ENCODE results near the gene ZBTB16. TPM values are rescaled to one million over a fixed set of nuclear protein-coding genes. Genes with fewer than 3 reads are reported as not detected.
A peak's percentile ranks its signal among the peaks of the same experiment; 100 is the strongest.

Gene ZBTB16
- total and polyA plus RNA-seq, 2 donors: 10.3 to 95.2 TPM

DNA sequence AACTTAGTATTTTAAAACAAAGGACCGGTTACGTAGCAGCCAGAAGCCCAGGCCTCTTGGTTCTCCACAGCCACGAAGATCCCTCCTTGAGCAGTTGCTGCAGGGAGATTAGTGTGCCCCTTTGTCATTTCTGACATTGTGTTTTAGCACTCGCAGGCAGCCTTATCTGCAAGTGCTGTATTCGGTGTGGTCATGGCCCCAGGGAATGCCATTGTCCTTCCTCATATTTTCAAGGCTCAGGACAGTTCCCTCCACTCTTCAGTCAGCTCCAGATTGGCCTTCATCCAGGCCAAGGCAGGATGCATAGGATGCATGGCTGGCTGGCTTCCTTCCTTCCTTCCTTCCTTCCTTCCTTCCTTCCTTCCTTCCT lies 88.5 kb downstream of the ZBTB16 start:
- no peak overlapping the region for H3K4me3 ChIP-seq (ENCODE audit: low read depth, low read length)

GRCh38 chr11:114149689-114150407 lies 90.3 kb downstream of the ZBTB16 start:
- 90% methylated on average over 3 of the region's 3 CpGs for WGBS
- Histone ChIP-seq H3K4me3 (ENCODE audit: low read depth, low read length) (no peak overlapping the region), H3K36me3 (ENCODE audit: insufficient read depth) (no peaks in the 10 kb centered on the region), H3K27ac (ENCODE audit: low read depth) (no peak overlapping the region), H3K4me1 (ENCODE audit: insufficient read depth) (peaks cover 1% of the 10 kb centered on the region)
- DNase-seq (ENCODE audit: extremely low spot score): no peak

More for the DNA sequence above, 88.5 kb downstream of the ZBTB16 start:
- Histone ChIP-seq H3K27ac (ENCODE audit: low read depth) (peak overlapping the region; percentile 73), H3K4me1 (ENCODE audit: insufficient read depth) (peaks cover 1% of the 10 kb centered on the region), H3K36me3 (ENCODE audit: insufficient read depth) (no peaks in the 10 kb centered on the region)
- no peak for DNase-seq (ENCODE audit: extremely low spot score)
- 16% methylated on average over 5 of the region's 5 CpGs for WGBS

DNA sequence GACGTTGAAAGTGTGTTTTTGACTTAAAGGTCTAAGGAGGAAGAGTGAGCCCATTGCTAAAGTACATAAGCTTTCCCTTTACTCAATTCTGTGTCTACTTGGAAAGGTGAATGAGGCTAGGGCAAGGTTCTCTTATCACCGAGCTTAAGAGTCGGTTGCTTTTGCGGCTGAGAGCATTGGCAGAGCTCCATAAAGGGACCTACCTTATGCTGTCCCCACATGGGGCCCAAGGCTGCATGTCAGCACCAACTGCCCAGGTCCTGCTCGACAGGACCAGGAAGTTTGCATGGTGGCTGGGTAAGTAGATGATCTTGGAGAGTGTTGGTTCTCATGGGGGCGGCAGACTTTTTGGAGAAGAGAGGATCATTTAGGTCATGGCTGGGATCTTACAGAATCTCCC lies 91.2 kb downstream of the ZBTB16 start:
- H3K27ac ChIP-seq (ENCODE audit: low read depth): no peak overlapping the region

DNA sequence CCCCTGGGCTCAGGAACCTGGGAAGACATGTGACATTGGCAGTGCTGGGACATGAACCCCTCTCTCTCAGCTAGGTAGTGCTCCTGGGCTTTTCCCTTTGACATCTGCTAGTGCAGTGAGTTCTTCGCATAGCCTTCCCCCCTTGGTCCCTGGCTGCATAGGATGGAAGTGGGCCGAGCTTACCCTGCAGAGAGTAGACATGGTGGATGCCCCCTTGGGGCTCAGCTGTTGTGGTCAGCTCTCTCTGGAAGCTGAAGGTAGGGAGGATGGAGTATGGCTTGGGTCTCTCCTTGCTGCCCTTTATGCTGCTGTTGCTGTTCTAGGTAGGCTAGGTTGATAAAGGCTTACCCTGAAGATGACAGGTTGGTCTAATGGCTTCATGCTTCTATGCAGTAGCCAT lies 92.1 kb downstream of the ZBTB16 start:
- Histone ChIP-seq H3K27ac (ENCODE audit: low read depth) (peak overlapping the region; percentile 53), H3K36me3 (ENCODE audit: insufficient read depth) (no peaks in the 10 kb centered on the region), H3K4me3 (ENCODE audit: low read depth, low read length) (no peak overlapping the region), H3K4me1 (ENCODE audit: insufficient read depth) (peaks cover 6% of the 10 kb centered on the region)
- DNase-seq (ENCODE audit: extremely low spot score): no peak
- 100% methylated on average over 2 of the region's 2 CpGs for WGBS

More for the DNA sequence above, 91.2 kb downstream of the ZBTB16 start:
- Histone ChIP-seq H3K4me3 (ENCODE audit: low read depth, low read length) (no peak overlapping the region), H3K4me1 (ENCODE audit: insufficient read depth) (peaks cover 6% of the 10 kb centered on the region), H3K36me3 (ENCODE audit: insufficient read depth) (no peaks in the 10 kb centered on the region)
- no peak for DNase-seq (ENCODE audit: extremely low spot score)
- WGBS: 76% methylated on average over 6 of the region's 6 CpGs

GRCh38 chr11:114152162-114152561 lies 92.7 kb downstream of the ZBTB16 start:
- H3K4me3 ChIP-seq (ENCODE audit: low read depth, low read length): no peak overlapping the region
- peaks cover 6% of the 10 kb centered on the region for H3K4me1 ChIP-seq (ENCODE audit: insufficient read depth)
- H3K27ac ChIP-seq (ENCODE audit: low read depth): peak overlapping the region; percentile 53
- WGBS: 85% methylated on average over 3 of the region's 3 CpGs
- no peaks in the 10 kb centered on the region for H3K36me3 ChIP-seq (ENCODE audit: insufficient read depth)
- no peak for DNase-seq (ENCODE audit: extremely low spot score)

- Histone ChIP-seq H3K4me1 (ENCODE audit: insufficient read depth) (peaks cover 6% of the 10 kb centered on the region), H3K4me3 (ENCODE audit: low read depth, low read length) (no peak overlapping the region), H3K27ac (ENCODE audit: low read depth) (peak overlapping the region; percentile 28), H3K36me3 (ENCODE audit: insufficient read depth) (no peaks in the 10 kb centered on the region)
- WGBS: 88% methylated on average over 2 of the region's 2 CpGs
- DNase-seq (ENCODE audit: extremely low spot score): no peak
Observed at GRCh38 chr11:114152785-114153184, 93.3 kb downstream of the ZBTB16 start.

- DNase-seq (ENCODE audit: extremely low spot score): no peak
- peak overlapping the region; percentile 63 for H3K27ac ChIP-seq (ENCODE audit: low read depth)
- H3K4me3 ChIP-seq (ENCODE audit: low read depth, low read length): no peak overlapping the region
- peaks cover 6% of the 10 kb centered on the region for H3K4me1 ChIP-seq (ENCODE audit: insufficient read depth)
- 93% methylated on average over 4 of the region's 4 CpGs for WGBS
- H3K36me3 ChIP-seq (ENCODE audit: insufficient read depth): no peaks in the 10 kb centered on the region
Observed at GRCh38 chr11:114153224-114153623, 93.7 kb downstream of the ZBTB16 start.

DNA sequence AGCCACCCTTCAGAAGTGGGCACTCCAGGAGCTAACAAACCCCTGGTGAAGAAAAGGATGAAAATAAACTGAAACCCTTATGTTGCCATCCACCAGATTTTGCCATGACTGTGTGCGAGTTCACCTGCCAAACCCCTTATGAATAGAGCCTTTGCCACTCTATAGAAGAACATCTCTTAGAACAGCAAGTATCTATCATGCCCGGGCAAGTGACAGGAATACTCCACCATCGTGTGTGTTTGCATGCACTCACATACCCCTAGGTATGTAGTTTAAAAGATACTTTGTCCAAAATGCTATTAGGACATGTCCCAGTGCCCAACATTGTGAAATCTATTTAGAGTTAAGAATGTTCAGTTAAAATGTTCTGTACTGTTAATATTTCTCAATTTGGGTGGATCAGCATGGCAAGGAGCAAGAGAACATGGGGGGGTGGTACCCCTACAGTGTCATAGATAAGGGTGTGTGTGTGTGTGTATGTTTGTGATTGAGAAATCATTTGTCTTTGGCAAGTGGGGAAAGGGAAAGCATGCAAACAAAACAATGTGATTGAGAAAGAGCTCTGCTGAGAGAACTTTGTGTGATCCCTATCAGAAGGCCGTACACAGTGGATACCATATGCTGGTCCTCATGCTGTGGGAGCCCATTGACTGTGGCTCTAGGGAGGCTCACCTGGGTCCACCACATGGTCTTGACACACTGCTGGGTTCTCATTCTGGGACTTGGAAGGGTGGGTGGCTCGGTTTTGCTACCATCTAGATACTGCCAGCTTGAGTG lies 94.9 kb downstream of the ZBTB16 start:
- Histone ChIP-seq H3K4me1 (ENCODE audit: insufficient read depth) (peaks cover 9% of the 10 kb centered on the region), H3K27ac (ENCODE audit: low read depth) (peak overlapping the region; percentile 93), H3K36me3 (ENCODE audit: insufficient read depth) (no peaks in the 10 kb centered on the region), H3K4me3 (ENCODE audit: low read depth, low read length) (no peak overlapping the region)
- no peak for DNase-seq (ENCODE audit: extremely low spot score)
- WGBS: 81% methylated on average over 5 of the region's 5 CpGs

- no peak for DNase-seq (ENCODE audit: extremely low spot score)
Observed at GRCh38 chr11:114155116-114155515, 95.6 kb downstream of the ZBTB16 start.

GRCh38 chr11:114156131-114156581 lies 96.6 kb downstream of the ZBTB16 start:
- no peak for DNase-seq (ENCODE audit: extremely low spot score)
- Histone ChIP-seq H3K27ac (ENCODE audit: low read depth) (no peak overlapping the region), H3K4me3 (ENCODE audit: low read depth, low read length) (no peak overlapping the region), H3K4me1 (ENCODE audit: insufficient read depth) (peaks cover 9% of the 10 kb centered on the region), H3K36me3 (ENCODE audit: insufficient read depth) (no peaks in the 10 kb centered on the region)
- 94% methylated on average over 13 of the region's 13 CpGs for WGBS

More at GRCh38 chr11:114155116-114155515, 95.6 kb downstream of the ZBTB16 start:
- Histone ChIP-seq H3K4me3 (ENCODE audit: low read depth, low read length) (no peak overlapping the region), H3K36me3 (ENCODE audit: insufficient read depth) (no peaks in the 10 kb centered on the region), H3K4me1 (ENCODE audit: insufficient read depth) (peaks cover 9% of the 10 kb centered on the region), H3K27ac (ENCODE audit: low read depth) (peak overlapping the region; percentile 93)
- WGBS: 81% methylated on average over 15 of the region's 15 CpGs

- Histone ChIP-seq H3K4me1 (ENCODE audit: insufficient read depth) (peaks cover 9% of the 10 kb centered on the region), H3K27ac (ENCODE audit: low read depth) (no peak overlapping the region), H3K4me3 (ENCODE audit: low read depth, low read length) (no peak overlapping the region), H3K36me3 (ENCODE audit: insufficient read depth) (no peaks in the 10 kb centered on the region)
- WGBS: 94% methylated on average over 6 of the region's 6 CpGs
- DNase-seq (ENCODE audit: extremely low spot score): no peak
Observed at GRCh38 chr11:114156782-114157181, 97.3 kb downstream of the ZBTB16 start.

GRCh38 chr11:114157476-114158050 lies 98.1 kb downstream of the ZBTB16 start:
- Histone ChIP-seq H3K36me3 (ENCODE audit: insufficient read depth) (no peaks in the 10 kb centered on the region), H3K4me3 (ENCODE audit: low read depth, low read length) (no peak overlapping the region), H3K4me1 (ENCODE audit: insufficient read depth) (peaks cover 9% of the 10 kb centered on the region), H3K27ac (ENCODE audit: low read depth) (peak overlapping the region; percentile 57)
- no peak for DNase-seq (ENCODE audit: extremely low spot score)
- 90% methylated on average over 19 of the region's 19 CpGs for WGBS

DNA sequence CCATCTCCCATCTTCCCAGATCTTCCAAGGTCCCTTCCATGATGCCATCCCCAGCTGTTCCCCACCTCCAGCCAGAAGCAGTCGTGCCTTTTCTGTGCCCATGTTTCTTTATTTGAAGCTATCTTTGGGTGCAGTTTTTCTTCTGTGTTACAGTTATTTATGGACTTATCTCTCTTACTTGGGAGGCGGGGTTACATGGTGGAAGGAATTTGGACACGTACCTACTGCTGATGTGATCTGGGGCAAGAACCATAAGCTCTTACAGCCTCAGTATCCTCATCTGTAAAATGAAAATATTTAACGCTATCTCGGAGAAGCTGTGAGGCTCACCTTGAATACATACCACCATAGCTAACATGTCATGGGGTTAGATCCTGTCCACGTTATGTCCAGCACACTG lies 98.9 kb downstream of the ZBTB16 start:
- H3K36me3 ChIP-seq (ENCODE audit: insufficient read depth): no peaks in the 10 kb centered on the region
- H3K4me3 ChIP-seq (ENCODE audit: low read depth, low read length): no peak overlapping the region
- H3K4me1 ChIP-seq (ENCODE audit: insufficient read depth): peaks cover 8% of the 10 kb centered on the region
- peak overlapping the region; percentile 86 for H3K27ac ChIP-seq (ENCODE audit: low read depth)
- 68% methylated on average over 6 of the region's 6 CpGs for WGBS
- no peak for DNase-seq (ENCODE audit: extremely low spot score)

DNA sequence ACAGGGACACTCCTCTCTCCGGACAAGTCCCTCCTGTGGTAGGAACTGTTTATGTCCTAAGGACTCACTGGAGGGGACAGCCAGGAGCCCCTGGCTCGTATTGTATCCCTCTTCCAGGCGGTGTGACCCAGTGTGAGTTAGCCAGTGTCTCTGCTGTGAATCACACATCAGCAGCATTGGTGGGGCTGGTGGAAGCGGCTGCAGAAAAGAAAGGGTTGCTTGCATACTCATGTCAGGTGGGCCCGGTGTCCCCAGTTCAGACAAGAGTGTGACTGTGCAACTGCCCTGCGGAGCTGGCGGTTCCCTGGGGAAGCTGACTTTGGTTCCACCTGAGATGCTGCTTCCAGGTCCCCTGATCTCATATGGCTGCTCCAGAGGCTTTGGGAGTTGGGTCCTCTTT lies 99.4 kb downstream of the ZBTB16 start:
- Histone ChIP-seq H3K27ac (ENCODE audit: low read depth) (peak overlapping the region; percentile 86), H3K36me3 (ENCODE audit: insufficient read depth) (no peaks in the 10 kb centered on the region), H3K4me3 (ENCODE audit: low read depth, low read length) (no peak overlapping the region), H3K4me1 (ENCODE audit: insufficient read depth) (peaks cover 8% of the 10 kb centered on the region)
- 93% methylated on average over 7 of the region's 7 CpGs for WGBS
- no peak for DNase-seq (ENCODE audit: extremely low spot score)

Data from urinary bladder (tissue), 4 donors.